PFSK-1 (cell line): ENCODE results near the gene PANX1.

Experiments
- FOXP2 ChIP-seq: optimal IDR thresholded peaks from 2 replicates; pipeline ENCODE3; 2011; ENCODE audit warnings: borderline replicate concordance, control low read depth, inconsistent platforms; ENCODE audit not compliant: insufficient read depth; ENCODE audit errors: extremely low read length, extremely low read depth
- POLR2AphosphoS5 ChIP-seq: IDR thresholded peaks from 2 replicates; pipeline ENCODE4 v1.6.1; 2012; ENCODE audit warnings: low read depth, mild to moderate bottlenecking, control low read depth, low read length, moderate library complexity
- REST ChIP-seq, 2 experiments: IDR thresholded peaks; 2 replicates each; pipeline versions ENCODE4 v1.6.1 to v1.8.0; 2011 to 2012; ENCODE audit warnings: low read depth in 2 of 2, low read length in 2 of 2, control low read depth in 1 of 2, inconsistent platforms in 1 of 2, mild to moderate bottlenecking in 1 of 2, moderate library complexity in 1 of 2; ENCODE audit not compliant: insufficient read depth in 1 of 2
- SIN3A ChIP-seq: IDR thresholded peaks from 2 replicates; pipeline ENCODE4 v1.6.1; 2012; ENCODE audit warnings: mild to moderate bottlenecking, low read length, moderate library complexity, borderline replicate concordance; ENCODE audit not compliant: insufficient read depth
- TAF1 ChIP-seq: IDR thresholded peaks from 2 replicates; pipeline ENCODE4 v1.6.1; 2012; ENCODE audit warnings: low read length, control low read depth, borderline replicate concordance; ENCODE audit not compliant: insufficient read depth

PANX1 gene

GRCh38 chr11:94117871-94118270 lies 10.8 kb upstream of the PANX1 start:
- no peak for TF ChIP-seq TAF1
- no peak for TF ChIP-seq REST (IDR thresholded peaks at IDR 0.05; ENCODE audit: insufficient read depth in 1 of 2, low read depth in 2 of 2, low read length in 2 of 2)
- no peak for TF ChIP-seq POLR2AphosphoS5
- TF ChIP-seq SIN3A = no peak
- TF ChIP-seq FOXP2 = no peak

- TF ChIP-seq FOXP2 (no peak), POLR2AphosphoS5 (no peak), SIN3A (no peak)
These were observed 7.7 kb upstream of the PANX1 start for GRCh38 chr11:94120946-94121345.

- TF ChIP-seq SIN3A (no peak), REST (IDR thresholded peaks at IDR 0.05; ENCODE audit: insufficient read depth in 1 of 2, low read depth in 2 of 2, low read length in 2 of 2) (no peak), POLR2AphosphoS5 (no peak)
These were observed 3.1 kb upstream of the PANX1 start for GRCh38 chr11:94125407-94126115.

- TF ChIP-seq FOXP2 = no peak
- no peak for TF ChIP-seq SIN3A
- TF ChIP-seq POLR2AphosphoS5 = no peak
- no peak for TF ChIP-seq REST (IDR thresholded peaks at IDR 0.05; ENCODE audit: insufficient read depth in 1 of 2, low read depth in 2 of 2, low read length in 2 of 2)
- TF ChIP-seq TAF1 = no peak
These were observed 1.0 kb upstream of the PANX1 start for GRCh38 chr11:94127638-94128037.

GRCh38 chr11:94128291-94128745 lies 323 bp upstream of the PANX1 start:
- TF ChIP-seq REST (IDR thresholded peaks at IDR 0.05; ENCODE audit: insufficient read depth in 1 of 2, low read depth in 2 of 2, low read length in 2 of 2) (no peak), FOXP2 (no peak), TAF1 (no peak), SIN3A (peak; percentile 72; the same call in 1 of the 2 replicates), POLR2AphosphoS5 (no peak)
